Ovary (tissue), 3 donors: ENCODE measurements around the gene TBX20.

Source experiments
- CTCF ChIP-seq, 3 donors: fragments of 450-650 bp in 2 of 3; fragments of 200-600 bp in 1 of 3; IDR thresholded peaks; one replicate each; pipeline versions ENCODE4 v1.5.1 to v1.8.0; 2016 to 2022; ENCODE audit warnings: antibody characterized with exemption in 3 of 3, mild to moderate bottlenecking in 1 of 3
- POLR2A ChIP-seq: fragments of 450-650 bp; IDR thresholded peaks from one replicate; pipeline ENCODE4 v1.6.1; 2017; ENCODE audit warnings: antibody characterized with exemption, mild to moderate bottlenecking, moderate library complexity
- donor health status: DM: no; HTN: no; CAD: no.

GRCh38 chr7:35241436-35241835, 12.5 kb downstream of the TBX20 start:
- no peak for TF ChIP-seq CTCF (IDR thresholded peaks at IDR 0.05)
- no peak for TF ChIP-seq POLR2A
